ENCODE results near the gene BCAS3.

BCAS3 gene

DNA sequence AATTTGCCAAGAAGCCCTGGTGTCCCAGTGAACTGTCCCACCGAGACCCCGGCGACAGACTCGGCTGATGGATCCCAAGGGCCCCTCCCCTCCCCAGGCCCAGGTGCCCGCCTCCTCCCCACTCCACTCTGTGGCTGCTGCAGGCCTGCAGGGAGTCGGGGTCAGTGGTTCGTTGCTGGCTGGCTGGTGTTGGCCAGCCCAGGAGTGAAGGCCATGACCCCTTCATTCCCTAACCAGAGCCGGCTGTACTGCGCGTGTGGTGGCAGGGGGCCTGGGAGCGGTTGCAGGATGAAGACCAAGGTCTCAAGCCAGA is 712.8 kb downstream of the BCAS3 start:
- Histone ChIP-seq H3K4me2 (ENCODE audit: low read length) (no peak overlapping the region), H3K79me2 (ENCODE audit: insufficient read depth, low read length) (no peaks in the 10 kb centered on the region), H2AFZ (ENCODE audit: low read length) (no peak overlapping the region), H3K9me3 (ENCODE audit: low read length) (no peaks in the 10 kb centered on the region), H3K4me1 (ENCODE audit: insufficient read depth, low read length, severe bottlenecking) (no peaks in the 10 kb centered on the region), H3K9me2 (ENCODE audit: low read depth, low read length) (no peaks in the 10 kb centered on the region), H3F3A (ENCODE audit: insufficient read depth, low read length) (no peaks in the 10 kb centered on the region), H3K4me3 (ENCODE audit: low read depth, low read length, poor library complexity, severe bottlenecking) (no peak overlapping the region), H4K20me1 (ENCODE audit: insufficient read depth, low read length) (no peaks in the 10 kb centered on the region), H3K27ac (ENCODE audit: low read depth, low read length, poor library complexity, severe bottlenecking) (no peak overlapping the region), H3K27me3 (ENCODE audit: insufficient read depth, low read length) (no peaks in the 10 kb centered on the region), H3K36me3 (ENCODE audit: insufficient read depth, low read length) (no peaks in the 10 kb centered on the region), H3K9ac (ENCODE audit: low read length) (no peak overlapping the region)
- TF ChIP-seq EZH2 (IDR thresholded peaks at IDR 0.05; ENCODE audit: borderline replicate concordance, low read length), result no peak
- TF ChIP-seq, protein P1, sequence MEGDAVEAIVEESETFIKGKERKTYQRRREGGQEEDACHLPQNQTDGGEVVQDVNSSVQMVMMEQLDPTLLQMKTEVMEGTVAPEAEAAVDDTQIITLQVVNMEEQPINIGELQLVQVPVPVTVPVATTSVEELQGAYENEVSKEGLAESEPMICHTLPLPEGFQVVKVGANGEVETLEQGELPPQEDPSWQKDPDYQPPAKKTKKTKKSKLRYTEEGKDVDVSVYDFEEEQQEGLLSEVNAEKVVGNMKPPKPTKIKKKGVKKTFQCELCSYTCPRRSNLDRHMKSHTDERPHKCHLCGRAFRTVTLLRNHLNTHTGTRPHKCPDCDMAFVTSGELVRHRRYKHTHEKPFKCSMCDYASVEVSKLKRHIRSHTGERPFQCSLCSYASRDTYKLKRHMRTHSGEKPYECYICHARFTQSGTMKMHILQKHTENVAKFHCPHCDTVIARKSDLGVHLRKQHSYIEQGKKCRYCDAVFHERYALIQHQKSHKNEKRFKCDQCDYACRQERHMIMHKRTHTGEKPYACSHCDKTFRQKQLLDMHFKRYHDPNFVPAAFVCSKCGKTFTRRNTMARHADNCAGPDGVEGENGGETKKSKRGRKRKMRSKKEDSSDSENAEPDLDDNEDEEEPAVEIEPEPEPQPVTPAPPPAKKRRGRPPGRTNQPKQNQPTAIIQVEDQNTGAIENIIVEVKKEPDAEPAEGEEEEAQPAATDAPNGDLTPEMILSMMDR (IDR thresholded peaks at IDR 0.05; ENCODE audit: low read length), result no peak

DNA sequence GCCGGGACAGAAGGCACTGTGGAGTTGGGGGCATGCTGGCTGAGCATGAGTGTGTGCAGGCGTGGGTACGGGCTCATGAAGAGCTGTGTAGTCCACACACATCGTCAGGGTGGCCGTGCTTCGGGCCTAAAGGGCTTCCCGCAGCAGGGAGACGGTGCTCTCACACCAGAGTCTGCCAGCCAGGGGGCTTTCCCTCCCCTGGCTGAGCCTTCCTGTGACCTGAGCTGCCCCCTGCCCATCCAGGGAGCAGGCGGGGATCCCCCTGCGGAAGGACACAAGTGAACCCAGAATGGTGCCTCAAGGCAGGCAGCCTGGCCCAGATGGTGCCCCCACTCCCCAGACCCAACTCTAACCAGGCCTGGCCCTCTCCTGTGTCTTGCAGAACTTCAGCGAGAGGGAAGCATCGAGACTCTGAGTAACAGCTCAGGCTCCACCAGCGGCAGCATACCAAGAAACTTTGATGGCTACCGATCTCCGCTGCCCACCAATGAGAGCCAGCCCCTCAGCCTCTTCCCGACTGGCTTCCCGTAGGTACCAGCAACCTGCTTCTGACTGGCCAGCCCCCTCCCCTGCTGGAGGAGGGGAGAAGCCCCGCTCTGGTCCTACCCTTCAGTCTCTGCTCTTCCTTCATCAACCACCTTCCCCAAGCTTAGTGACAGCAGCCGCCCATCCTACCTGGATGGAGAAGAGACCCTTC is 714.1 kb downstream of the BCAS3 start:
- no peak overlapping the region for H3K4me3 ChIP-seq (ENCODE audit: low read depth, low read length, poor library complexity, severe bottlenecking)
- H3K9me3 ChIP-seq (ENCODE audit: low read length), result no peaks in the 10 kb centered on the region
- H3K9me2 ChIP-seq (ENCODE audit: low read depth, low read length), result no peaks in the 10 kb centered on the region
- no peak overlapping the region for H3K9ac ChIP-seq (ENCODE audit: low read length)
- H3K36me3 ChIP-seq (ENCODE audit: insufficient read depth, low read length), result no peaks in the 10 kb centered on the region
- no peaks in the 10 kb centered on the region for H3F3A ChIP-seq (ENCODE audit: insufficient read depth, low read length)
- no peak overlapping the region for H2AFZ ChIP-seq (ENCODE audit: low read length)
- H3K27ac ChIP-seq (ENCODE audit: low read depth, low read length, poor library complexity, severe bottlenecking), result no peak overlapping the region
- H3K4me1 ChIP-seq (ENCODE audit: insufficient read depth, low read length, severe bottlenecking), result no peaks in the 10 kb centered on the region
- no peak overlapping the region for H3K4me2 ChIP-seq (ENCODE audit: low read length)
- H3K79me2 ChIP-seq (ENCODE audit: insufficient read depth, low read length), result no peaks in the 10 kb centered on the region
- no peaks in the 10 kb centered on the region for H4K20me1 ChIP-seq (ENCODE audit: insufficient read depth, low read length)
- TF ChIP-seq, protein P1 (IDR thresholded peaks at IDR 0.05; ENCODE audit: low read length), result no peak
- no peak for TF ChIP-seq EZH2 (IDR thresholded peaks at IDR 0.05; ENCODE audit: borderline replicate concordance, low read length)
- no peaks in the 10 kb centered on the region for H3K27me3 ChIP-seq (ENCODE audit: insufficient read depth, low read length)

DNA sequence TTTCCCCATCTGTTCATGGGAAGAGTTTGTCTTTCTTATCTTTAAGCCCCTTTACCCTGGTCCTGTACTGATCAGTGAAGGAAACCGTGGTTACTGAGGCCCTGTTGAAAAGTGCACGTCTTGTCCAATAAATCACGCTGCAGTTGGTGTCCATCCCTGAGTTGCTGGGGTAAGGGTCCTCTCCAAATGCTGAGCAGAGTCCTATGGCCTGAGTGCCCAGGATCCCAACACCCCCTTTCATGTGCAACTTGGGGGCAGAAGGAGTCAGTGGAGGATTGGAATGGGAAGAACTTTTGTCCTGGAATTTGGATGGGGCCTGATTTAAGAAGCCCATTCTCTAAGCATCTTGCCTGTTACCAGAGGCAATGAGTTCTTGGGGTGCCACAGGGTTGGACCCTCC is 715.0 kb downstream of the BCAS3 start:
- Histone ChIP-seq H4K20me1 (ENCODE audit: insufficient read depth, low read length) (no peaks in the 10 kb centered on the region), H3K9me2 (ENCODE audit: low read depth, low read length) (no peaks in the 10 kb centered on the region), H3K27me3 (ENCODE audit: insufficient read depth, low read length) (no peaks in the 10 kb centered on the region), H3K36me3 (ENCODE audit: insufficient read depth, low read length) (no peaks in the 10 kb centered on the region), H2AFZ (ENCODE audit: low read length) (no peak overlapping the region), H3K4me1 (ENCODE audit: insufficient read depth, low read length, severe bottlenecking) (no peaks in the 10 kb centered on the region), H3K4me2 (ENCODE audit: low read length) (no peak overlapping the region), H3K79me2 (ENCODE audit: insufficient read depth, low read length) (no peaks in the 10 kb centered on the region), H3K4me3 (ENCODE audit: low read depth, low read length, poor library complexity, severe bottlenecking) (no peak overlapping the region), H3K27ac (ENCODE audit: low read depth, low read length, poor library complexity, severe bottlenecking) (no peak overlapping the region), H3K9me3 (ENCODE audit: low read length) (no peaks in the 10 kb centered on the region), H3K9ac (ENCODE audit: low read length) (no peak overlapping the region), H3F3A (ENCODE audit: insufficient read depth, low read length) (no peaks in the 10 kb centered on the region)
- no peak for TF ChIP-seq EZH2 (IDR thresholded peaks at IDR 0.05; ENCODE audit: borderline replicate concordance, low read length)
- TF ChIP-seq, protein P1 (IDR thresholded peaks at IDR 0.05; ENCODE audit: low read length), result no peak

Data from OCI-LY1 (cell line).